ENCODE data around the gene PDXDC1.
"Not testable (repeated sequence)": the region's sequence is repeated elsewhere in the genome, so short reads cannot be mapped to it uniquely, and the experiment has no call there.

PDXDC1 gene

DNA sequence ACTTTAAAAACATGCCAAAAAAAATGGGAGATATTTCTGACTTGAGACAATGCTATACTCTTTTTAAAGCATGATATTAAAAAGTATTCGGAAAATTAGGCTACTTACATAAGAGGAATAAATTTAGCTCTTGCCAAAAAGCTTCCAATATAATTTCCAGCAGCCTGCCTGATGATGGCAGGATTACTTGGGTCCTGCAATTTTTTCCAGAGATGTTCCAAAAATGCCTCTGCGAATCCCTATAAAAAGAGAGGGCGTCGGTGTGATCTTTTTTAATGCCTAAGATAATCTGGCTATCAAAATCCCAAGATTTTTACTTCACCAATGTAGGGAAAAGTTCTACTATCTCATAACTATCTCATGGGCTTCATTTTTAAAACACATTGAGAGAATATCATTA lies 96.2 kb downstream of the PDXDC1 start:
- not testable (repeated sequence) for DNase-seq (ENCODE audit: low spot score)

DNA sequence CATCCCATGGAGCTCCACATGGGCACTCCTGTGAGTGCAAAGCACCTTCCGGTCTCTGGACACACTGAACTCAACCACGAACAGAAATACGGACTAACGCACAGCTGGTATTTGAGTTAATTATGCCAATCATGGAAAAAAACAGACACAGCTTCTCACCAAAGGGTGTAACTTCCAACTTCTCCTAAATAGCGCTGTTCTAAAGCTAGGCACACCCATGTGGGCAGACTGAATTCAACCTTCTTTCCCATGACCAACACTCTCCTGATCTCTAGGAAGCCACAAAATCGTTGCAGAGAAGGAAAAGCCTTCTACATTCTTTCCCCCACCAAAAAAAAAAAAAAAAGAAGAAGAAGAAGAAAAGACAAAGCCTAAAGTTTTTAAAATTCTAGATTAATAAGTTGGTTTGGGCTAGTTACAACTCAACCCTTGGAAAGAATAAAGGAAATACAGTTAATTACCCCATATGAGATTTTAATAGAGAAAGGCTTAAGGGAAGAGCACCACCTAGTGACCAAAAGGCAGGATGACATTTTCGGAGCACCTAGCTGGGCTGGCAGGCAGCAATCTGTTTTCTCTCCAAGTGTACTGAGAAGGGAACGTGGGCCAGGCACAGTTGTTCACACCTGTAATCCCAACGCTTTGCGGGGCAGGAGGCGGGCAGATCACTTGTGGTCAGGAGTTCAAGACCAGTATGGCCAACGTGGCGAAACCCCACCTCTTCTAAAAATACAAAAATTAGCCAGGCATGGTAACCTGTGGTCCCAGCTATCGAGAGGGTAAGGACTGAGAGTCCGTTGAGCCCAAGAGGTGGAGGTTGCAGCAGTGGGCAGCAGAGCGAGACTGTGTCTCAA lies 97.3 kb downstream of the PDXDC1 start:
- DNase-seq (ENCODE audit: low spot score) = not testable (repeated sequence)

DNA sequence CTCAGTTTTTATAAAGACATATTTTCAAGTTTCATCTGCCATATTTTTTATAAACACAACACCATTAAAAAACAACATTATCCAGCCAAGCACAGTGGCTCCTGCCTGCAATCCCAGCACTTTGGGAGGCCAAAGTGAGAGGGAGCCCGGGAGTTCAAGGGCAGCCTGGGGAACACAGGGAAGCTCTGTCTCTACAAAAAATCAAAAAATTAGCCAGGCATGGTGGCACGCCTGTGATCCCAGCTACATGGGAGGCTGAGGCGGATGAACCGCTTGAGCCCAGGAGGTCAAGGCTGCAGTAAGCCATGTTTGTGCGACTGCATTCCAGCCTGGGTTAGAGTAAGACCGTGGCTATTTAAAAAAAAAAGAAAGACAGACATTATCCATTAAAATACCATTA lies 98.3 kb downstream of the PDXDC1 start:
- no peak for DNase-seq (ENCODE audit: low spot score)

DNA sequence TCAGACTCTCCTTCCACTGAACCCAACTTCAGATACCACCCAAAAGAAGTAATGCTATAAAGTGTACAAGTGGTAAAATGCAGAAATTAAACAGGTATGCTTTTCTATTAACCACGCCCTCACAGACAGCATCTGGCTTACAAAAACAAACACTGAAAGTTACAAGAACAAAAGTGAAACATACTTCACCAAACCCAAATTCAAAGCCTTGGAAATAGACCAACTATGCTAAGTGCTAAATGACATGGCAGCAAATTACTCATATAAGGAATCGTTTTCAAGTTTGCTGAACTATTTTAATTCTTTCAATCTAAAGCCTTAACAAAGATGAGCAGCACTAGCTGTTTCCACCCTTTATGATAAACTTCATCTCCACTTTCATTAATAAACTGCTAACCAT lies 101.3 kb downstream of the PDXDC1 start:
- not testable (repeated sequence) for DNase-seq (ENCODE audit: low spot score)

DNA sequence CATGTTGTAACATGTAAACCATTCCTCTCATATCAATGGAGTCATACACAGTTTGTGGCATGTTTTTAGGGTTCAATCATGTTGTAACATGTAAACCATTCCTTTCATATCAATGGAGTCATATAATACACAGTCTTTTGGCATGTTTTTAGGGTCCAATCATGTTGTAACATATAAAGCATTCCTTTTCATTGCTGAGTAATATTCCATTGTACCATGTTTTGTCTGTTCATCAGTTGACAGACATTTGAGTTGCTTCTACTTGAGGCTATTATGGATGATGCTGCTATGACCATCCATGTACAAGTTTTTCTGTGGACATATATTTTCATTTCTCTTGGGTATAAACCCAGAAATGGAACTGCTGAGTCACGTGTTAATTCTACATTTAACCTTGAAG lies 106.1 kb downstream of the PDXDC1 start:
- not testable (repeated sequence) for DNase-seq (ENCODE audit: low spot score)

DNA sequence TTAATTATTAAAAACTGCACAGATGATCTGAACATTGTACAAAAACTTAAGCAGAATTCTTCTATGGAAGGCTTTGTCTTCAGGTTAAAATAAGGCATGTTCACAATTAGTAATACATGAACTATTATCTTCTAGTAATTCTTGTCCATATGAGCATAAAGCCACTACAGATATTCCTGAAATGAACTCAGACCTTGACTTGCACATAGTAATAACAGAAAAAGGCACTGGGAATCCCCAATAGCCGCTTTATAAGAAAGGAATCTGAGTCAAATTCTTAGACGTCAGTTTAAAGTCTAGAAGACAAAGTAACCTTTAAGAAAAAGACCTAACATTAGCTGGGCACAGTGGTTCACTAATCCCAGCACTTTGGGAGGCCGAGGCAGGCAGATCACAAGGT lies 108.0 kb downstream of the PDXDC1 start:
- not testable (repeated sequence) for DNase-seq (ENCODE audit: low spot score)

DNA sequence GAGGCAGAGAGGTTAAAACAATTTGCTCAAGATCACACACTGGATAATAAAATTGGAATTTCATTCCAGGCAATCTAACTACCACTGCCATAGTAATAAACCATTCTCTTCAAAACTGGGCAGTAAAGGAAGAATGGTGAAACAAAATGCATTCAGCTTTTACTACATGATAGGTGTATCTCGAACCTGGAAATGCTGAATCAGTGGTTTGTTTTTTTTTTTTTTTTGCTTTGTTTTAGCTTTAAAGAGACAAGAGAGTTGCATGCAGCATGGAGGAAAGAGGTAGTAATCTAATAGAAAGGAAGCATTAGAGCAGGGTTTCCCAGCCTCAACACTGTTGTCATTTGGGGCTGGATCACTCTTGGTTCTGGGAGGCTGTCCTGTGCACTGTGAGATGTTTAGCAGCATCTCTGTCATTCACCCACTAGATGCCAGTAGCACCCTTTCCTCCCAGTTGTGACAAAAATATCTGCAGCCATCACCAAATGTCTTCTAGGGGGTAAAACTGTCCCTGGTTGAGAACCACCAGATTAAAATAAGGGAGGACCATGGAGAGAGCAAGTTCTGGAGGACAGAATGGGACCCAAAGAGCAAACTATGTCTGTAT lies 115.9 kb downstream of the PDXDC1 start:
- DNase-seq (ENCODE audit: low spot score) = not testable (repeated sequence)

DNA sequence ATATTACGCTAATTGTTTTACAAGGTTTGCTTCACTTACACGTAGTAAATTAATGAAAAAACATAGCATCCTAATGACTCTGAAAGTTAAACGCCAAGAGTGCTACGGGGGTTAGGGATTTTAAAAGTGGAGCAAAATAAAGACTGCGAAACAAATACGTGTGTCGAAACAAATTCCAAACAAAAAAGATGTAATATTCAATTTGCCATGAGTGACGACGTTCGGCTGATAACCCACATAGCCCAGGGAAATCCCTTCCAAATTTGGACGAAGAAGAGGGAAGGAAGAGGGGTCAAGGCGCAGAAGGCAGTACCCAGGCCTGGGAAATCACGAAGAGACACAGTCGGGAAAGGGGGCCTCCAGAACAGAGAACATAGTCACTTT lies 118.7 kb downstream of the PDXDC1 start:
- DNase-seq (ENCODE audit: low spot score) = not testable (repeated sequence)

DNA sequence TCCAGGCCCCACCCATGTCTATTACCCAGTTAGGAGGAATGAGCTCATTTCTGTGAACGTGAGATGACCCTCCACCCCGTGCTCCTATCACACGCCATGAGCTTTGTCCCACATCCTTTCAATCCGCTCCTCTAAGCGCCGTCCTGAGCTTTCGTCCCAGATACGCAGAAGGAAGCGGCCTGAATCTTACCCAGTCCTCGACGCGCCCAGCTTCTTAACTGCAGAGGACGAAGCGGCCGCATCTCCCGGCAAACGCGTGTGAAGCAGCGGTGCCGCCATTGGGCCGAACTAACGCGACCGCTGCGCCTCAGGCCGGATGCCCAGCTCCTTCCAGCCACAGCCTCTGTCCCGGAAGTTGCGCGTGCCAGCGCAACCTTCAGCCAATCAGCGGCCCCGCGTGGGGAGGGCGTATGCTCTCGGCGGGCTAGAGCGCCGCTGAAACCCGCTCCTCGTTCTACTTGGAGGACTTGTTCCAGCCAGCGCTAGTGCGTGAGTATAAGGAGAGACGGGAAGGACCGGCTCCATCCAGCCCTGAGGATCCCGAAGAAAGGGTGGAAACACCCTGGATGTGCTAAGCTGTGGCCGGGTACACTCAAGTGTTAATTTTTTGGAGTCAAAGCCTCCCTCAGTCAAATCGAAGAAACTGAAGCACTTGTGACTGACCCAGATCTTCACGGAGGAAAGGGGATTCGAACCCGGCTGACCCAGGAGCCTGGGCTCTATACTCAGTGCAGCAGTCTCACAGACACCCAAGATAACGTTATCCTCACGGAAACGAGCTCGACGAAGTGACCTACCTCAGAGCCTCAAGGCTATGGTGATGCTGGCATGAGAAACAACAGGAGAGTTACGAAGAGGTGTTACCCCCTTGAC lies 119.4 kb downstream of the PDXDC1 start, which contains the start of gene RRN3:
Gene RRN3 (minus strand): TSS at position 318 of the 873 bp plus-strand sequence. CDS start 39 bp downstream, at position 279.
- DNase-seq (ENCODE audit: low spot score) = peak; percentile 91

DNA sequence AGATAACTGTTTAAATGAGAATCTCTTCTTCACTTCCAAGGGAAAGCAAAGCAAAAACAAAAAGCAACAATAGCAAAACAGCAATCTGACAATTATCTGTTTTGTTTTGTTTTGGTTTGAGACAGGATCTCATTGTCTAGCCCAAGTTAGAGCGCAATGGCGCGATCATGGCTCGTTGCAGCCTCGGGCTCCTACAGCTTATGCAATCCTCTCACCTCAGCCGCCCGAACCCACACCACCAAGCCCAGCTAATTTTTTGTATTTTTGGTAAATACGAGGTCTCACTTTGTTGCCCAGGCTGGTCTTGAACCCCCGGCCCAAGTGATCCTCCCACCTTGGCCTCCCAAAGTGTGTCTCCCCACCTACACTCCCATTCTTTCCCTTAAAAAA lies 121.8 kb downstream of the PDXDC1 start:
- not testable (repeated sequence) for DNase-seq (ENCODE audit: low spot score)

DNA sequence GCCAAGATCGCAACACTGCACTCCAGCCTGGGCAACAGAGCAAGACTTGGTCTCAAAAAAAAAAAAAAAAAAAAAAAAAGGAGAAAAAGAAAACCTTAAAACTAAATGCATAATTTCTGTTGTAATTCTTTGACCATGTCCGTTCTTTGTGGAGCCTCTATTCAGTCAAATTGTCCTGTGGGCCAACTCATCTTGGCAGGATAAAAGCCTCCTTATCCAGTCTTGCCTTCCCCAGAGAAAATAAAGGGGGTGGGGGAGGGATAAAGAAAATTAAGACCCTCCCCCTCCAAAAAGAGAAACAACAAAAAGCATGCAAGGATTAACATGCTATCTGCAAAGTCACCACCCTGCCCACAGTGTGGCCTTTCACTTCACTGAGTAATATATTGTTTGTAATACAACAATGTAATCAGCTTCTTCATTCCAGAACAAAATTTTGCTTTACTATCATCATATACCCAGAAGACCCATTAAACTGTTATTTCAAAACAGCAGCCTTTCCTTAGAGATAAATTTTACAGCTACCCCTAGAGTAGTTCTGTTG lies 124.6 kb downstream of the PDXDC1 start:
- not testable (repeated sequence) for DNase-seq (ENCODE audit: low spot score)

DNA sequence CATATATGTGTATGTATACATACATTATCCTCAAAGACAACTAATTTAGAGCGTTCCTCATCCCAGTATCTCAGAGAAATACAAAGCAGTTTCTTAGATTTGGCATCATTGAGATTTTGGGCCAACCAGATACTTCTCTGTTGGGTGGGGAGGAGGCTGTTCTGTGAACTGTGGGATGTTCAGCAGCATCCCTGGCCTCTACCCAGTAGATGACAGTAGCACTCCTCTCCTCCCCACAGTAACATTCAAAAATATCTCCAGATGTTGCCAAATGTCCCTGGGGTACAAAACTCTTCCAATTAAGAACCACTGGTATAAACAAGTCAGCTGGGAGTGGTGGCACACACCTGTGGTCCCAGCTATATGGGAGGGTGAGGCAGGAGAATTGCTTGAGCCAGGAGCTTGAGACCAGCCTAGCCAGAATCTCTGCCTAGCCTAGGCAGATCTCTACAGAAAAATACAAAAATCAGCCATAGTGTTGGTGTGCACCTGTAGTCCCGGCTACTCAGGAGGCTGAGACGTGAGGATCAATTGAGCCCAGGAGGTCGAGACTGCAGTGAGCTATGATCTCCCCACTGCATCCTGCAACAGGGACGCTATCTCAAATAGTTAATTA lies 125.7 kb downstream of the PDXDC1 start:
- not testable (repeated sequence) for DNase-seq (ENCODE audit: low spot score)

DNA sequence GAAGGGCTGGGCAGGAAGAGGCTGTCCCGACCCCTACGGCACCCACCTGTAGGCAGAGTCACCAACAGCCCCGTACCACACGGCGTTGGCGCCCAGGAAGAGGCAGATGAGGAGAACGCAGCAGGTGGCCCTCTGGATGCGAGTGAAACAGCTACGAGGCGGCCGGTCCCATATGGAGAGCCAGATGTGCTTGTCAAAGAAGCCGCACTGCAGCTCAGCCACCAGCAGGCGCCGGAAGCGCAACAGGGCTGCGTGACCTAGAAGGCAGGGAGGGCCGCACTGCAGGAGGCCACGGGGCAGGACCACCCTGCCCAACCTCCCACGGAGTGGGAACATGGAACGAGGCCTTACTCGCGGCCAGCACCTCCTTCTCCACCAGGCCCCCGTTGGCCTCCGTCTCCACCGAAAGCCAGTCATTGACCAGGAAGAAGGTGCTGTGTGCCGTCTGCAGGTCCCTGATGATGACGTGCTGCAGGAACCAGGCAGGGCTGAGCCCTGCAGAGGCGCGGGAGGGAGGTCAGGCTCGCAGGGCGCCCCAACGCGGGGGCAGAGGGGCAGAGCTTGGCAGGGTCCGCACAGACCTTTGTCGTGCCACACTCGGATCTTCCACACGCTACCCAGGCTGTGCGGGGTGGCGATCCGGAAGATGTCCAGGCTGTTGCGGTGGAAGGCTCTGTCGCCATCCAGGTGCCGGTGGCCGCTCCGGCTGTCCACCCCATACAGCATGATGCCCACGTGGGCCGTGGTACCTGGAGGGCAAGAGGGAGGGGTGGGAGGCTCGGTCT lies 153.0 kb downstream of the PDXDC1 start:
- DNase-seq (ENCODE audit: low spot score) = not testable (repeated sequence)

DNA sequence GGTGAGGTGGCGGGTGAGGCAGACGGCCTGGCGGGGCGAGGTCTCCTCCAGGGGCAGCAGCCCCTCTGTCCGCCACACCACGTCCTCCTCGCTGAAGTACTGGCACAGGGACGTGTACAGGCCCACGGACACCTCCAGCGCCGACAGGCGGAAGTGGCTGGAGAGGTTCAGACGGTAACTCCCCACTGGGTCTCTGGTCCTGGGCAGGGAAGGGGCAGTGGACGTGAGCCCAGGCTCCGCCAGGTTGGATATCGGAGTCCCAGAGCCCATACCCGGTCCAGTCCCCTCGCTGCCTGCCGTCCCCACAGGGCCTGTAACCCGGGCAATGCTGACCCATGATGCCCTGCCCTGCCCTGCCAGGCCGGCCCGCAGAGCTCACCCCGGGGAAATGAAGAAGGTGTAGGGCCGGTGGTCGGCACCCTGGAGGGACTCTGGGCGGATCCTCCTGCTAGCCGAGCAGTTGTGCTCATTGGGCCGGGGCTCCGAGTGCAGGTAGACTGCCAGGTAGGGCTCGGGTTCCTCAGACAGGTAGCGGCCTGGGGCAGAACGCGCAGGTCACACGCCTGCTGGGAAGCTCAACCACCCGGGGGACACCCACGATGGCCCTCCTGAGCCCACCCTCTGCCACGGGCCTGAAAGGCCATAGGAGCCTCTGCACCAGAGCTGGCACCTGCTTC lies 155.6 kb downstream of the PDXDC1 start:
- DNase-seq (ENCODE audit: low spot score) = not testable (repeated sequence)

DNA sequence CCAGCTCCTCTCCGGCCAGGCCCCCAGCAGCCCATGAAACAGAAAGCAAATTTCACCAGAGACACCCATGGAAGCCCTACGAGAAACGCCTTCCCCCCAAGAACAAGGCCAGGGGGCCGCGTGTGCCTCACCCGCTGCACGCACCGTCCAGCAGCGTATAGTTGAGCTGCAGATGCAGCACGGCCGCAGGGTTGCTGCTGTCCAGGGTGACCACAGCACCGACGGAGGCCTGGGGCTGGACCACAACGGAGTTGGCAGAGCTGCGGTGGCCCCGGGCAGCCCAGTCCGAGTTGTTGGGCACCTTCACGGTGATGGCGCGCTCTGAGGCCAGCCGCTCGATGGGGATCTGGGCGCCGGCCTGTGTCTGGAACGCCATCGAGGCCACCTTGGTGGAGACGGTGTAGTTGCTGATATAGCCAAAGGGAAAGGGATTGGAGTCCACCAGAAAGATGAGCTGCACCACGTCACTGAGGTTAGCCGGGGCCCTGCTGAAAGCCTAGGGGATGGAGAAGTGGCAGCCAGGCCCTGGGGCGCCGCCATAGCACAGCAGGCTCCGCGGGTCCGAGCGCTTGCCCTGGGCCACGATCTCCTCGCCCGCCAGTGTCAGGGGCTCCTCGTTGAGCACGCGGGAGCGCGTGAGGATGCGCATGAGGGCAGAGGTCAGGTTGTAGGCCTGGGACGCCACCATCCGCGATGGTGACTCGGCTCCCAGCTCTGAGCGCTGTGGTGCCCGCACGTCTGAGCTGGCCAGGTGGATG lies 156.3 kb downstream of the PDXDC1 start:
- DNase-seq (ENCODE audit: low spot score) = not testable (repeated sequence)

DNA sequence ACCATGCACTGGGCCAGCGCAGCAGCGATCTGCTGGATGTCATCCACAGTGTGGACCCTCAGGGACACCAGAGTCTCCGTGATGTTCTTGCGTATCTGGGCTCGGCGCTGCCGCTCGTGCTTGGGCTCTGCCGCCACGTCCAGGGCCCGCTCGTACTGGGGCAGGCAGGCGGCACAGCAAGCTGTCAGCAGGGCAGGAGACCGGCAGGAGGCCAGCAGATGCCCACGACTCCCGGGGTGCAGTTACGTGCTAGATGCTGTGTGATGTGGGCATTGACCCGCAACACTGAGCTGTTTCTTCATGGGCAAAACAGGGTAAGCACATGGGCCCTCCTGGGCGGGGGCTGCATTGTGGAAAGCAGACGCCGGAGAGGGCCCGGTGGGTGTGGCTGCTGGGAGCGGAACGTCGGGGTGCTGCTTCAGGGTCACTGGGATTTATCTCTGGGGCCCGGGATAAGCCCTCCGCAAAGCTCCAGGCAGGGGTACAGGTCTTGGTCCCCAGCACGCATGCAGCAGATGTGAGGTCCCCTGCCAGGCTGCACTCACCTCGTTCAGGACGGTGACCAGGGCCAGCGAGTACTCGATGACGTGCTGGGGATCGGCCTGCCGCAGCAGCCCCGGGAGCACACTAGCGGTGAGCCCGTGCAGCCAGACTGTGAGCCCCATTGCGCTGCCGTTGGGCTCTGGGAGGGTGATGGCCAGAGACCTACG lies 158.0 kb downstream of the PDXDC1 start:
- not testable (repeated sequence) for DNase-seq (ENCODE audit: low spot score)

DNA sequence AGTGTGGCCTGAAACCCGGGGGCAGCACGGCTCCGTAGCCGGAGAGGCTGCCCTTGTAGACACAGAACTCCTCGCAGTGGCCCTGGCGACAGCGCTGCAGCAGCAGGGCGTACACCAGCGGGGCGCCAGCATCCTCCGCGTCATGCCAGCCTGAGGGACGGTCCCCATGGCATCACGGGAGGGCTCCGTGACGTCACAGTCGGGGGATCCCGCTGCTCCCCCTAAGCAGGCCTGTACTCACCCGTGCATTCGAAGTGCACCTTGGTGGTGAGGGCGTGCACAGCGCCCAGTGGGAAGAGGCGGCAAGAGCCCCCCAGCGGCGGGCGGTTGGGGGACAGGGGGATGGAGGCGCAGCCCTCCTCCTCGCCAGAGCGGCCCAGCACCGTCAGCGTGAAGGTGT lies 158.7 kb downstream of the PDXDC1 start:
- not testable (repeated sequence) for DNase-seq (ENCODE audit: low spot score)

DNA sequence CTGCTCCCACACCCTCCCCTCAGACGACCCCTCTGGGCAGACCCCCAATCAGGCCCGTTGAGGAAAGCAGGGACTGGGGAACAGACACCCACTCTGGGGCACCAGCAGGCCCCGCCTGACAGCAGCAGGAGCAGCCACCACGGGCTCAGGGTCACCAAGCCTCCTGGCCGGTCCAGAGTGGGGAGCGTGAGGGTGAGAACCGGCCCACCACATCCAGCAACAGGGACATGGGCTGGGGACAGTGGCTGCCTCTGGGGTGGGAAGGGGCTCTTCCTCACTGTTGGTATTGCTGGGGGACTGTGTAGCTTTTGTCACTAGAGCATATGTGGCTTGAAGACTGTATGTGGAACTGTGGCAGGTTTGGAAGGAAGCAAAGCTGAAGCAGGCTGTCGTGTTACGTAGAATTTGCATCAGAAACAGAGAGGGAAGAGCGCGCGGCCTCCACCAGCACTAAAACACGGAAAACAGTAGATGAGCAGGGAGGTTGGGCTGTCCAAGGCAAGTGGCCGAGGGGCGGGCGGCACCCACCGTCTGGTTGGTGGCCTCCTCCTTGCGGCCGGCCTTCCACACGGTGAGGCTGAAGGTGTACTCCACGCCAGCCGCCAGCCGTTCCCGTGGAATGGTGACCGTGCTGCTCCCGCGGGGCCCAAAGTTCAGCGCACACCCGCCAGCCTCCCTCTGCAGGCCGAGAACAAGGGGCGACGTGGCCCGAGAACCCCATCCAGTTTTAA lies 160.1 kb downstream of the PDXDC1 start:
- DNase-seq (ENCODE audit: low spot score) = not testable (repeated sequence)

Measured in NAMALWA (cell line).